NCI-H187 treated with DMSO at 0.1 percent for 48 hours (cell line): ENCODE measurements around the gene CFAP43.
"Not testable (repeated sequence)": the region's sequence is repeated elsewhere in the genome, so short reads cannot be mapped to it uniquely, and the experiment has no call there.

Source experiments
- DNase-seq: peaks from one replicate; lab custom pipeline; 2025; lab: John Stamatoyannopoulos, UW

Gene CFAP43

DNA sequence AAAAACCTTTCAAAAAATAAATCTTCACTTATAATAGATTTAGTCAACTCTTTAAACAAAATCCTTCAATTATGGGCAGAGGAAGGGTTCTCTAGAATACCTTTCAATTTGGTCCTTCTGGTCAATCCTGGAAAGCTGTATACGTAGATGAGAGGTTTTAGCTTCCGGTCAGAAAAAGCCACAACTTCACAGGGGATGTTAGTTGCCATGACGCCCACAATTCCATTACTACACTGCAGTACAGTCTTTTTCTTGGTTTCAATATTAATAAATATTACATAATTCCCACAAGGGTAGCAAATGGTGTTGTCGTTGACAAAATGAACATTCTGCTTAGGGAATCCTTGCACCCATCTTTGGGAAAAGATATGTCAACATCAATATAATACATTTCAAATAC is 1.7 kb downstream of the CFAP43 start:
- no peak for DNase-seq

DNA sequence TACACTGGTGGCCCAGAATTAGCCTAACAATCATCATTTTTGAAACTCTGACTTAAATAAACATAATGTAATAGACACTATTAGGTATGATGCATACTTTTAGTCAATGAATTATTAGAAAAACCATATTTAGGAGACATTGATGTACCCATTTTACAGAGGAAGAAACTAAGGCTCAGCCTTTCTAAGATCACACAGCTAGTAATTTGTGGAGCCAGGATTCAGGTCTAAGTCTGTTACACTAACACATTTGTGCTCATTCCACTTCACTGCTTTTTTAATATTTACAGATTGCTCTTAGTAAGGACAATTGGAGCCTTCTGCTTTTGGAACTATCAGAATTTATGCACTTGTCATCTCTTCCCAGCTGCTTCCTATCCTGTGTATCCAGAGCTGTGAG is 8.9 kb downstream of the CFAP43 start:
- DNase-seq = no peak

- DNase-seq = no peak
Observed at GRCh38 chr10:104220522-104220921, 11.6 kb downstream of the CFAP43 start.

GRCh38 chr10:104218751-104219150 is 13.4 kb downstream of the CFAP43 start:
- no peak for DNase-seq

GRCh38 chr10:104216631-104217030 is 15.5 kb downstream of the CFAP43 start:
- DNase-seq = no peak

DNA sequence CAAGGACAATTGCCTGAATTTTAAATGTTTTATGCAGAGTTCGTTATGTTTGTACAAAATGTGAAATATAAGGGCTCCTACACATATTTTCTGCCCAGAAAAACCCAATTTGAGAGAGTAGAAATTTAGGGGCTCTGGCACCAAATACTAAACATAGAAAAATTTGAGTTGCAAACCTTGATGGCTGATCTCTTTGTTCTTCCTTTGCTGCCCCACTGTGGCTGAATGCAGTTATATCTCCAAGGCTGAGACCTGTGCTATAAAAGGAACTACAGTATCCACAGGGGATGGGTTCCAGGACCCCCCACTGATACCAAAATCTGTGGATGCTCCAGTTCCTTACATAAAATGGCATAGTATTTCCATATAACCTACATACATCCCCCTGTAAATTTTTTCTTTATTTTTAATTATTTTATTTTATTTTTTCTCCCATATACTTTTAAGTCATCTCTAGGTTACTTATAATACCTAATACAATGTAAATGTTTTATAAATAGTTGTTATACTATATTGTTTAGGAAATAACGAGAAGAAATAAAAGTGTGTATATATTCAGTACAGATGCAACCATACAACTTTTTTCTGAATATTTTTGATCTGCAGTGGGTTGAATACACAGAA is 22.5 kb downstream of the CFAP43 start:
- no peak for DNase-seq

DNA sequence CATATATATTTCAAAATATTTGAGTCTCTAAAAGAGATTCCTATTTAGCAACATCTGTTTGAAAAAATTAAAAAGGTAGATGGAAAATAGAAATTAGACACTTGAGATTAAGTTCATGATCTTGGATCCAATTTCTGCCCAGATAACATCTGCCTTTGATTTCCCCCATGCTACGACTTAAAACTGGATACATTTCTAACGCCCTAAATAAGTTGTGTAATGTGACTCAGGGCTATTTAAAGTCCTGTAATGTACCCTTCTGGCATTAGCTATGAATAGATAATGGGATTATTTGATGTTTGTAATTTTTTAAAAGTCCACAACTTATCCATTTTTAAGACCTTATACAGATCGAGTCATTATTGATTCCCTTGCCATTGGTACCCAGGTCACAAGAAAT is 23.4 kb downstream of the CFAP43 start:
- no peak for DNase-seq

DNA sequence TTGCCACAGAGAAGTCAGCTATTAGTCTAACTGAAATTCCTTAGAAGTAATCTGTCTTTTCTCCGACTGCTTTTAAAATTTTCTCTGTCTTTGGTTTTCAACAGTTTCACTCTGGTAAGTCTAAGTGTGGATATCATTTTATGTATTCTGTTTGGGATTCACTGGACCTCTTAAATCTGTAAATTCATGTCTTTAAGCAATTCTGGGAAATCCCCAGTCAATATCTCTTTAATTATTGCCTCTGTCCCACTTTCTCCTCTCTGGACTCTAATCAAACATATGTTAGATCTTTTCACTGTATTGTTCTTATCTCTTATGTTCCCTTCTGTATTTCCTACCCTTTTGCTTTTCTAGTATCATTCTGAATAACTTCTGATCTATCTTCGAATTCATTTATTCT is 29.9 kb downstream of the CFAP43 start:
- DNase-seq = no peak

- DNase-seq = no peak
Observed at GRCh38 chr10:104201636-104202035, 30.5 kb downstream of the CFAP43 start.

- no peak for DNase-seq
Observed at GRCh38 chr10:104199567-104199966, 32.6 kb downstream of the CFAP43 start.

DNA sequence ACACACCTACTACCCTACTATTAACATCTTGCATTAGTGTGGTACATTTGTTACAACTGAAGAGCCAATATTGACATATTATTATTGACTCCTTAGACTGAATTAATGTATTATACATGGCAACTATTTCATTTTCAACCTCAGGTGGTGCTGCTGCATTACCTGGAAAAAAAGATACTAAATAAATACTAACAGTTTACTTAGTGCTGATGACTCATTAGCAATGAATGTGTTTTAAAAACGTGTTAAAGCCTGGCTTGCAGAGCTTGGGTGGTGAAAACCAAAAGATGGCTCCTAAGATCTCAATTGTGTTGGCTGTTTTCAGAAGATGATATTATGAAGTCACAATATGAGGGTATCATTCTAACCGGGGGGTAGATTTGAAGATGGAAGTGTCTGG is 34.8 kb downstream of the CFAP43 start:
- DNase-seq = no peak

DNA sequence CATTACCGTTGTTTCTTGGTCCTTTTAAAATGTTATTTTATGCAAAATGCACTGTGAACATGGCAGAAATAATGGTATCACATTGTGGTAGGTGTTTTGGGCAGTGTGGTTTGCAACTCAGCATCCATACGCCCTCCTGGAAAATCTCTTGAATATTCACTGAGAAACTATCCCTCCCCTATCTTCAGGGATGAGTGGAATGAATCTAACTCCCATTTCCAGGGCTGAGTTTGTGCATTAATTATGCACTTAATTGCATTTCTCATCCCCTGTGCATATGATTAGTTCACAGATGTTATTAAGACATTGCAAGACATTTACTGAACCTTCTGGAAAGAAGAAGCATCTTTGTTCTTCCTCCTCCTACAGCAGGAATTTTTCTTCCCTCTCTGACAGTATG is 36.5 kb downstream of the CFAP43 start:
- DNase-seq = no peak

GRCh38 chr10:104193787-104194186 is 38.4 kb downstream of the CFAP43 start:
- no peak for DNase-seq

DNA sequence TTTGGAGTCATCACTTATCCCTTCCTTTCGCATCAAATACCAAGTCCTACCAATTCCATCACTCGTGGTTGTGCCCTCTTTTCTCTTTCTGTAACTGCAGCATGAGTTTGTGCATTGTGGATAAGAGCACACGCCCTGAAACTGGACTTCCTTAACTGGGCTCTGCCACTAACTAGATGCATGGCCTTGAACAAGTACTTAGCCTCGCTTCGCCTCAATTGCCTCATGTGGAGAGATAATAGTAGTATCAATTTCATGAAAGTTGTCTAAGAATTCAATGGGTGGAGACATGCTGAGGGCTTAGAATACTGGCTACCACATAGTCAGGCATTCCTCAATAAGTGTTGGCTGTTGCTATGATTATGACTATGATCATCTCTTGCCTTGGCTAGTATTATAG is 41.5 kb downstream of the CFAP43 start:
- no peak for DNase-seq

- DNase-seq = no peak
Observed at GRCh38 chr10:104183682-104184081, 48.5 kb downstream of the CFAP43 start.

DNA sequence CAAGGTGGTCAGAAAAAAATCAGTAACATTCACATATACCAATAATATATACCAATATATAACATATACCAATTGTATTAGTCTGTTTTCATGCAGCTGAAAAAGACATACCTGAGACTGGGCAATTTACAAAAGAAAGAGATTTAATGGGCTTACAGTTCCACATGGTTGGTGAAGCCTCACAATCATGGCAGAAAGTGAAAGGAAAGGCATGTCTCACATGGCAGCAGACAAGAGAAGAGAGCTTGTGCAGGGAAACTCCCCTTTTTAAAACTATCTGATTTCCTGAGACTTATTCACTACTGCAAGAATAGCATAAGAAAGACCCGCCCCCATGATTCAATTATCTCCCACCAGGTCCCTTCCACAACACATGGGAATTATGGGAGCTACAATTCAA is 58.0 kb downstream of the CFAP43 start:
- not testable (repeated sequence) for DNase-seq

GRCh38 chr10:104170610-104171254 is 61.4 kb downstream of the CFAP43 start:
- no peak for DNase-seq

DNA sequence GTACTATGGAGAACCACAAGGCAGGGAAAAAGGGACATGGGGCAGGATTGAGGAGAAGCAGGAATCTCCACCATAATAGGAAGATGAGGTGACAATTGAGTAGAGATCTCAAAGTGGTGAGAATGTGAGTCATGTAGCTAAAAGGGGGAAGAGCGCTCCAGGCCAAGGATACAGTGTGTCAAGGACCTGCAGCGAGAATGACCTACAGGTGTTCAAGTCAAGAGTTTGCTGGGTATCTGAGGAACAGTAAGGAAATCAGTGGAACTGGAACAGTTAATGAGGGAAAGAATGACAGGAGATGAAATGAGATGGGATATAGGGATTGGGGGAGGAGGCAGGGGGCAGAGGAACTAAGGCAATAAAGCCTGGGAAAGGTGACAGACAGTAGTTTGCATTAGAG is 76.6 kb downstream of the CFAP43 start:
- DNase-seq = no peak

- no peak for DNase-seq
Observed at GRCh38 chr10:104151737-104152136, 80.4 kb downstream of the CFAP43 start.

DNA sequence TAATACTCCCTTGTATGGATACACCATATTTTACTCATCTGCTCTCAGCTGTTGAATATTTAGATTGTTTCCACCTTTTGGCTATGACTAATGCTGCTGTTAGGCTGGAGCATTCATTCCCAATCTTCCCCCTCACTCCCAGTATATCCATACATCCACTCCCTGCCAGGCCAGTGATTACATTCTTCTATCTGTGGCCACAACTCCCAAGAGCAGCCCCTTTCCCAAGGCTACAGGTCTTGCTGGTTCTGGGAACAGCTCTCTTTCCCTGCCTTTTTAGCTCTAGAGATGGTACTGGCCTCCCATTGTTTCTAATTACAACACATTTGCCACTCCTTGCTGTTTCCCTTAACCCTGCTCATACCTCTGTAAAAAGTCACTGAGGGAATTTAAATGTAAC is 82.0 kb downstream of the CFAP43 start:
- no peak for DNase-seq

DNA sequence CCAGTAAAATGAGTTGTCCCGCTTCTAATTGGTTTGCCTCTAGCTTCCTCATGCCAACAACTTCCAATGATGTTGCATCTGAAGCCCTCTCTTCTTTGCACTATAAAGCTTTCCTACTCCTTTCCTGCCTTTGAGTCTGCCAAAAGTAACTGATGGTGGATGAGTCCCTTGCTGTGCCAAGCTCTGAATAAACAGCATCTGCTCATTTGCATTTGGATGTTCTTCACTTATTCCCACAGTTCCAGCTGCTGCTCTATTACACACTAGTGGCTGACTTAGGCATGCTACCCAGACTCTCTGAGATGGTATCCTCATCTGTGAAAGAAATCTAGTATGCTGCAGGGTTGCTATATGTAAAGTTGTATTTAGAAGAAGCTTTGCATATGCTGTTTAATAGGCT is 85.3 kb downstream of the CFAP43 start:
- no peak for DNase-seq

DNA sequence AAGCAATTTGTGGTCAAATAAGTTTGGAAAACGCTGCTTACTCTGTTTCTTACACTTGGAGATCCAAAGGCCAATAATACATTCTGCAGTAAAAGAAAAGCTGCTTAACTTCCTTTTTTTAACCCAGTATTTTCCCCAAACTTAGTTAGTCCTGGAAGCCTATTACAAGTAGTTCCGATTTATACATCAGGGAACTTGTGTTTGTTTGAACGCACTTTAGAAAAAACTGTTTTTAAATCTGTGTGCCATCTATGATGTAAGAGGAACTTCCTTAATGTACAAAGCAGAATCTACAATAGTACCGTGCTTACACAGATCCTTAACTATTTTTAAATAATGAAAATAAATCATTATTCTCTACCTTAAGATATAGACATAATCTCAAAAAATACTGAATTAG is 87.2 kb downstream of the CFAP43 start:
- DNase-seq = no peak

GRCh38 chr10:104143829-104144228 is 88.3 kb downstream of the CFAP43 start:
- DNase-seq = no peak

- DNase-seq = no peak
Observed at GRCh38 chr10:104142081-104142480, 90.1 kb downstream of the CFAP43 start.
